Colonic mucosa (tissue), 4 donors: ENCODE data around the gene DNAH6. TPM values are rescaled to one million over a fixed set of nuclear protein-coding genes. Genes with fewer than 3 reads are reported as not detected.
A peak's percentile ranks its signal among the peaks of the same experiment; 100 is the strongest.

Source experiments
- DNase-seq: peaks from one replicate; pipeline ENCODE4 v3.0.0-alpha.2; 2020
- H3K27ac ChIP-seq: fragments of 200-600 bp; one replicate; pipeline ENCODE4 v1.8.0; 2021
- H3K27me3 ChIP-seq: fragments of 200-600 bp; one replicate; pipeline ENCODE4 v1.8.0; 2021
- H3K36me3 ChIP-seq: fragments of 200-600 bp; one replicate; pipeline ENCODE4 v1.8.0; 2021
- H3K4me1 ChIP-seq: fragments of 200-600 bp; one replicate; pipeline ENCODE4 v1.8.0; 2021; ENCODE audit warnings: mild to moderate bottlenecking
- H3K4me3 ChIP-seq: fragments of 200-600 bp; one replicate; pipeline ENCODE4 v1.8.0; 2021
- H3K9ac ChIP-seq, 2 donors: one replicate each; pipeline ENCODE4 v1.7.0; 2013; ENCODE audit warnings: control low read depth in 2 of 2, low read depth in 2 of 2, low read length in 2 of 2
- H3K9me3 ChIP-seq: fragments of 200-600 bp; one replicate; pipeline ENCODE4 v1.8.0; 2021
- CTCF ChIP-seq: fragments of 200-600 bp; IDR thresholded peaks from one replicate; pipeline ENCODE4 v1.8.0; 2022; ENCODE audit warnings: antibody characterized with exemption, mild to moderate bottlenecking
- intact Hi-C: fragments of 100-400 bp; cut with DNase I; formaldehyde crosslinking; loops from one replicate; pipeline ENCODE4 v1.14.1; 2022
- total RNA-seq, 2 donors: library from RNA; stranded (reverse); fragmentation: NEBNext Ultra II Directional in 1 of 2; extraction: Animal tissue kit (Norgen Biotek cat#: 25700) in 1 of 2; gene quantifications; one replicate each; pipeline ENCODE4 v1.2.1, GENCODE V29; 2021
- donor health status: healthy.
- donor health status: DM: no; HTN: no; CAD: no.
- donor health status: DM: no; HTN: no; CAD: no.

Gene DNAH6
- total RNA-seq, 2 donors from 2014 or later: 1.2 to 1.8 TPM

- Histone ChIP-seq H3K4me3 (no peak overlapping the region), H3K9me3 (no peaks in the 10 kb centered on the region), H3K36me3 (no peaks in the 10 kb centered on the region), H3K27me3 (no peaks in the 10 kb centered on the region), H3K9ac (peak overlapping the region in 1 of 2 donors; percentile 23), H3K4me1 (no peaks in the 10 kb centered on the region), H3K27ac (peak overlapping the region; percentile 75)
- intact Hi-C loops: no loop called here
- no peak for TF ChIP-seq CTCF
- peak; percentile 87 for DNase-seq
Measured at GRCh38 chr2:84486441-84487115, 29.7 kb upstream of the DNAH6 start.

- peak overlapping the region; percentile 75 for H3K27ac ChIP-seq
- intact Hi-C loops: no loop called here
- H3K36me3 ChIP-seq: no peaks in the 10 kb centered on the region
- DNase-seq: no peak
- H3K4me1 ChIP-seq: no peaks in the 10 kb centered on the region
- peak overlapping the region in 1 of 2 donors; percentile 22 for H3K9ac ChIP-seq
- H3K4me3 ChIP-seq: no peak overlapping the region
- no peaks in the 10 kb centered on the region for H3K27me3 ChIP-seq
- TF ChIP-seq CTCF: no peak
- no peaks in the 10 kb centered on the region for H3K9me3 ChIP-seq
Measured at GRCh38 chr2:84487298-84487996, 28.9 kb upstream of the DNAH6 start.

- intact Hi-C loops: loop anchor here (2.0 to 5.0 kb wide), 2 partner anchors 140 to 436 kb away; no protein-coding TSS in a partner anchor
- no peaks in the 10 kb centered on the region for H3K36me3 ChIP-seq
Measured at GRCh38 chr2:84491256-84491655, 25.0 kb upstream of the DNAH6 start.

GRCh38 chr2:84491741-84492140 is 24.6 kb upstream of the DNAH6 start:
- intact Hi-C loops: loop anchor here (2.0 to 5.0 kb wide), 2 partner anchors 139 to 436 kb away; no protein-coding TSS in a partner anchor
- Histone ChIP-seq H3K4me1 (no peaks in the 10 kb centered on the region), H3K9ac (no peak overlapping the region), H3K27ac (no peak overlapping the region), H3K4me3 (no peak overlapping the region), H3K27me3 (no peaks in the 10 kb centered on the region), H3K36me3 (no peaks in the 10 kb centered on the region), H3K9me3 (no peaks in the 10 kb centered on the region)
- TF ChIP-seq CTCF: no peak
- DNase-seq: no peak

More at GRCh38 chr2:84491256-84491655, 25.0 kb upstream of the DNAH6 start:
- no peak overlapping the region for H3K4me3 ChIP-seq
- TF ChIP-seq CTCF: no peak
- H3K27me3 ChIP-seq: no peaks in the 10 kb centered on the region
- no peak for DNase-seq
- no peak overlapping the region for H3K27ac ChIP-seq
- no peaks in the 10 kb centered on the region for H3K9me3 ChIP-seq
- H3K9ac ChIP-seq: no peak overlapping the region
- H3K4me1 ChIP-seq: no peaks in the 10 kb centered on the region

- no peak overlapping the region for H3K27ac ChIP-seq
- intact Hi-C loops: loop anchor here (5.0 kb wide), 1 partner anchor 435 kb away; no protein-coding TSS in a partner anchor
- no peak overlapping the region for H3K4me3 ChIP-seq
- no peaks in the 10 kb centered on the region for H3K4me1 ChIP-seq
- no peak for TF ChIP-seq CTCF
- no peak for DNase-seq
- H3K36me3 ChIP-seq: no peaks in the 10 kb centered on the region
- H3K9me3 ChIP-seq: no peaks in the 10 kb centered on the region
- no peak overlapping the region for H3K9ac ChIP-seq
- no peaks in the 10 kb centered on the region for H3K27me3 ChIP-seq
Measured at GRCh38 chr2:84492571-84492970, 23.7 kb upstream of the DNAH6 start.
